ENCODE results near the gene ITGAX. TPM values are rescaled to one million over a fixed set of nuclear protein-coding genes. Genes with fewer than 3 reads are reported as not detected.

The ITGAX gene
- total RNA-seq, 1 experiment from 2014 or later = not detected

- no peak for DNase-seq (ENCODE audit: low read depth)
These were observed 18.3 kb downstream of the ITGAX start for GRCh38 chr16:31373235-31373634.

- DNase-seq (ENCODE audit: low read depth) = no peak
These were observed 20.3 kb downstream of the ITGAX start for GRCh38 chr16:31375231-31375630.

GRCh38 chr16:31376705-31377104, 21.7 kb downstream of the ITGAX start:
- DNase-seq (ENCODE audit: low read depth) = no peak

GRCh38 chr16:31377210-31377903, 22.4 kb downstream of the ITGAX start:
- no peak for DNase-seq (ENCODE audit: low read depth)

DNA sequence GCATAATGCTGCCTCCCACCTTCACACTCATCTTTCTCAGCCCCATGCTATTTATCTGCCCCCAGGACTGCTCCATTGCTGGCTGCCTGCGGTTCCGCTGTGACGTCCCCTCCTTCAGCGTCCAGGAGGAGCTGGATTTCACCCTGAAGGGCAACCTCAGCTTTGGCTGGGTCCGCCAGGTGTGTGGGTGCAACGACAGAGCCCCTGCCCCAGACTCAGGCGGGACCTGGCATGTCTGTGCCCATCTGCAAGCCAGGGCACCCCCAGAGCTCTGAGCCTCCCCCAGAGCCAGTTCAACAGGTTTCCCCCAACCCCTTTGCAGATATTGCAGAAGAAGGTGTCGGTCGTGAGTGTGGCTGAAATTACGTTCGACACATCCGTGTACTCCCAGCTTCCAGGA, 25.2 kb downstream of the ITGAX start:
- no peak for DNase-seq (ENCODE audit: low read depth)

GRCh38 chr16:31382485-31383161, 27.6 kb downstream of the ITGAX start:
- DNase-seq (ENCODE audit: low read depth) = peak; percentile 31

GRCh38 chr16:31385680-31386079, 30.7 kb downstream of the ITGAX start:
- no peak for DNase-seq (ENCODE audit: low read depth)

DNA sequence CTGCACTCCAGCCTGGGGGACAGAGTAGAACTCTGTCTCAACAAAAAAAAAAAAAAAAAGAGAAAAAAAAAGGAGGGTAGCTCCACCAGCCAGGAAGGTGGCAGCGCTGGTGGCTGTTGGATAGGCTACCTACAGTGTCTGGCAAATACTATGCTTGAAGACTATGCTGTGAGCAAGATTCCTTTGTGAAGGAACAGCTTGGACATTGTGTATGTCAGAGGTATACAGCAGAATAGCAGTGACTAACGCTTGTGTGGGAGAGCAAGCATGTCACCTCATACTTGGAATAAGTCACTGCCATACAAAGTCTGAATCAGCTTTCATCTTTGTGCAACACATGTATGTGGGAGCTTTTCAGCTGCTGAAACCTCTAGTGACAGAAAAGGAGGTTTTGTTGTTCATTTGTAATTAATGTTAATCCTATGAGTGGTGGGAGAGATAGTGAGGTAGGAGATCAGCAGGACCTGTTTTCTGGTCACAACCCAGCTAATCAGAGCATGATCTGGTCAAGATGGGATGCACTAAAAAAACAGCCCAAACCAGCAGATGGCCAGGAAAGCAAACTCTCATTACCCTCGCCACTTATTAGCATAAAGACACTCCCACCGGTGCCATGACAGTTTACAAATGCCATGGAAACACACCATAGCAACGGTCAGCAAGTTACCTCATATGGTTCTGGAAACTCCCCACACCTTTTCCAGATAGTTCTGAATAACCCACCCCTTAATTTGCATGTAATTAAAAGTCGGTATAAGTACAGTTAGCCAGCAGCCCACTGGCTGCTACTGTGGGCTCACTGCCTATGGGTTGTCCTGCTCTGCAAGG, 31.4 kb downstream of the ITGAX start:
- DNase-seq (ENCODE audit: low read depth) = peak; percentile 44

DNA sequence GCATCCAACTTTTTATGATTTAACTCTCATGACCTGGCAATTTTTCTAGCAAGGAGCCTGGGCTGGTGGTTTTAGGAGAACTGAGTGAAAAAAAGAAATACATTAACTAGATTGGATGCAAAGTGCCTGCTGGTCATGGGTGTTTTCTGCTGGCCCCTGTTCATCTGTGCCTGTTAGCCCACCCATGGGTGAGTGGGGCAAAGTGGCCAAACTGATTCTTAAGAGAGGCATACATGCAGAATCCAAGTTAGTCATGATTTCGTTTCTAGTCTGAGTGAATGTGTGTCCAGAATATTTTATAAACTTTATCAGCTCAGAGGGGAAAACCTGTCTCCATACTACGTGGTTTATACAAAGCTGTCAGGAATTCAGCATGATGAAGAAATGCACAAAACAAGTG, 33.6 kb downstream of the ITGAX start:
- no peak for DNase-seq (ENCODE audit: low read depth)

- no peak for DNase-seq (ENCODE audit: low read depth)
These were observed 35.6 kb downstream of the ITGAX start for GRCh38 chr16:31390504-31391041.

DNA sequence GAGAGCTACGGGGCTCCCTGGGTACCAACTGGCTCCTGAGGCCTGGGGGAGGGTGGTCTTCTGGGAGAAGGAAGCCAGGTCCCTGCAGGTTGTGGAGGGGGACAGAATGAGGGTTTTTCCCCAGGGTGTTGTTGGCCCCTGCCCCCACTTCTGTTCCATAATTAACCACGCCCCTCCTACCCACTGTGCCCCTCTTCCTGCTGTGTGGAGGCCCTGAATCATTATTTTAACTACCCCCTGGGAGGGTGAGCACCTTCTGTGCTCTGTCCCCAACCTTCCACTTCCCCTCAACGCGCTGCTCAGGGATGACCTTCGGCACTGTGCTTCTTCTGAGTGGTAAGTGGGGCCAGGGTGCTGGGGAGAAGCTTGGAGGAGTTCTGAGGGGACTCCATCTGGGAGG, 38.1 kb downstream of the ITGAX start, which contains the start of gene ITGAD:
TSS of gene ITGAD (plus strand) at position 280 of the 400 bp plus-strand sequence. CDS start at position 306, 26 bp downstream.
- no peak for DNase-seq (ENCODE audit: low read depth)

DNA sequence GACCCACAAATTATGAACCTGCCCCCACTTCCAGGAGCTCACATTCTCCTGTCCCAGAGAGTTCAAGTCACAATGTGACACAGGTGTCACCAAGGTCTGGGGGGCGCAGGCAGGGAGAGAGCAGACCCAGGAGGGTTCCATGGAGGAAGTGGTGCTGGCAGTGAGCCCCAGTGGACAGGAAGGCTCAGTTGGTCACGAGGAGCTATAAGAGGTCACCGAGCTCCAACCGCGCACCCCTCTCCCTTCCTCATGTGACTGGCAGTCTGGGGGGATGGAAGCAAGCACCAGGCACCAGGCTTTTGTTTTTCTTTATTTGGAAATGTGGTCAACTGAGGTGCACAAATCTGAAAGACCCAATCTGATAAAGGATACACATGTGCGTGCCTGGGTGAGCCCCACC, 40.7 kb downstream of the ITGAX start:
- no peak for DNase-seq (ENCODE audit: low read depth)

- DNase-seq (ENCODE audit: low read depth) = no peak
These were observed 42.2 kb downstream of the ITGAX start for GRCh38 chr16:31397096-31397660.

- DNase-seq (ENCODE audit: low read depth) = no peak
These were observed 42.7 kb downstream of the ITGAX start for GRCh38 chr16:31397701-31398100.

DNA sequence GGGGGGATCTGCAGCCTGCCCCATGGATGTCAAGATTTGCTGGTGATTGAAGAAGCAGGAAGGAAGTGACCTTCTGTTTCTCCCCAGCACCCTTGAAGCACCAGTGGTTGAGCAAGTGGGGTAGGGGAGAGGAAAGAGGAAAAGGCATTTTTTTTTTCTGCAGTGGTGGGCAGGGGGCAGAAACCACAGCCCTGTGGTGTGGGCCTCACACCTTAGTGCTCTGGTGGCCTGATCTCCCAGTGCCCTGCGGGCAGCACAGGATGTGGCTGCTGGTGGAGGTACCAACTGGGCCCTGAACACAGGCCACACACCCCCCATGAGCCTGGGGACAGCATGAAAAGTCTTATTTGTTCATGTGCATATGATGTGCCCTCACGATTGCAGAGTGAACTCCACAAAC, 45.2 kb downstream of the ITGAX start:
- no peak for DNase-seq (ENCODE audit: low read depth)

DNA sequence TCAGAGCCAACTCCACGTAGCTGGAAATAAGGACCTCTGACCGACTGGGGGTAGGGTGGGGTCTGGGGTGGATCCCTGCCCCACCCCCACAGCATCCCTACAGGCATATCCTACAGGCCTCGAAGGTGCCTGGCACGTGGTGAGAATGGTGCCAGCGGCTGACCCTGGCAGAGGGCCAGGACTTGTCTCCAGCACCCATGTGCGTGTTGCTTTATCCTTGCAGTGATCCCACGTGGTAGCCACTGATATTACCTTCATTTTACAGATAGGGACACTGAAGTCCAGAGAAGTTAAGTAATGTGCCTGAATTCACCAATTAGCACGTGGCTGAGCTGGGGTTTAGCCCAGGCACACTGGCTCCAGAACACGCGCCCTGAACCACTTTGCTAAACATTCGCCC, 46.5 kb downstream of the ITGAX start:
- DNase-seq (ENCODE audit: low read depth) = no peak

GRCh38 chr16:31402687-31403086, 47.7 kb downstream of the ITGAX start:
- peak; percentile 18 for DNase-seq (ENCODE audit: low read depth)

- DNase-seq (ENCODE audit: low read depth) = no peak
These were observed 48.8 kb downstream of the ITGAX start for GRCh38 chr16:31403590-31404352.

DNA sequence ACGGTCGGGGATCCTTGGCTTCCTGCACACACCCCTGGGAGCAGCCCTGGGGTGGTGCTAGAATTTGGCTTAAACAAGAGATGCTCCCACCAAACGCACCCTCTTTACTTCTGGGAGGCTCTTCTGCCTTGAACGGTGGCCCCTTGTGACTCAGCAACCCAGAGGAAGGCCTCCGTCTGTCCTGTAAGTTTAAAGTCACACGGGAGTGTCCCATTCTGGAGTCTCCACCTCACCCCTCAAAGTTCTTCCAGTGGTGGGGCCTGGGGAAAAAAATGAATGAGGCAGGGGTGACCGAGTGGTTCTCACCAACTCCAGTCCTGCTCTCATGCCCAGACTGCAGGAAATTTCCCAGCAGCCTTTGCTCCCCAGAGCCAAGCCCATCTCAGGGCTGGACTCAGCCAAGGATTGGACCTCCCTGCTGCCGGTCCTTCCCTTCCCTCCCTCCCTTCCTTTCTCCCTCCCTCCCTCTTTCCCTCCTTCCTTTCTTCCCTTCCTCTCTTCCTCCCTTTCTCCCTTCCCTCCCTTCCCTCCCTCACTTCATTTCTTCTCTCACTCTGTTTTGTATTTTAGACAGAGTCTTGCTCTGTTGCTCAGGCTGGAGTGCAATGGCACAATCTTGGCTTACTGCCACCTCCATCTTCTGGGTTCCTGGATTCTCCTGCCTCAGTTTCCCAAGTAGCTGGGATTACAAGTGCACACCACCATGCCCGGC, 49.5 kb downstream of the ITGAX start:
- peak; percentile 62 for DNase-seq (ENCODE audit: low read depth)

- DNase-seq (ENCODE audit: low read depth) = no peak
These were observed 52.4 kb downstream of the ITGAX start for GRCh38 chr16:31407406-31407805.
